Stimulated activated CD4-positive, alpha-beta T cell treated with anti-CD3 and anti-CD28 coated beads, Interleukin-2, amount 100 ng/mL, for 4 hours (primary cell): ENCODE data around the gene CPAMD8.
"Not testable (repeated sequence)": the region's sequence is repeated elsewhere in the genome, so short reads cannot be mapped to it uniquely, and the experiment has no call there.

Experiments used
- DNase-seq: peaks from one replicate; pipeline ENCODE4 v3.0.0-alpha.2; 2020; ENCODE audit warnings: low read depth

CPAMD8 gene

GRCh38 chr19:17001603-17002183 is 24.9 kb downstream of the CPAMD8 start:
- DNase-seq, result peak; percentile 37

GRCh38 chr19:16998635-16999194 is 27.9 kb downstream of the CPAMD8 start:
- DNase-seq, result no peak

- DNase-seq, result not testable (repeated sequence)
Observed at GRCh38 chr19:16996838-16997490, 29.6 kb downstream of the CPAMD8 start.

GRCh38 chr19:16988661-16989060 is 37.9 kb downstream of the CPAMD8 start:
- no peak for DNase-seq

GRCh38 chr19:16985403-16985802 is 41.2 kb downstream of the CPAMD8 start:
- no peak for DNase-seq

- DNase-seq, result not testable (repeated sequence)
Observed at GRCh38 chr19:16982586-16982985, 44.0 kb downstream of the CPAMD8 start.

GRCh38 chr19:16978839-16979802 is 47.5 kb downstream of the CPAMD8 start:
- DNase-seq, result no peak

- DNase-seq, result no peak
Observed at GRCh38 chr19:16978156-16978555, 48.5 kb downstream of the CPAMD8 start.

- no peak for DNase-seq
Observed at GRCh38 chr19:16977306-16977705, 49.3 kb downstream of the CPAMD8 start.

GRCh38 chr19:16976446-16976845 is 50.2 kb downstream of the CPAMD8 start:
- DNase-seq, result no peak

GRCh38 chr19:16970821-16971220 is 55.8 kb downstream of the CPAMD8 start:
- DNase-seq, result no peak

- no peak for DNase-seq
Observed at GRCh38 chr19:16969135-16969534, 57.5 kb downstream of the CPAMD8 start.

- not testable (repeated sequence) for DNase-seq
Observed at GRCh38 chr19:16960996-16961822, 65.4 kb downstream of the CPAMD8 start.

- not testable (repeated sequence) for DNase-seq
Observed at GRCh38 chr19:16958277-16958676, 68.3 kb downstream of the CPAMD8 start.

- DNase-seq, result no peak
Observed at GRCh38 chr19:16957855-16958254, 68.8 kb downstream of the CPAMD8 start.

GRCh38 chr19:16957151-16957701 is 69.4 kb downstream of the CPAMD8 start:
- no peak for DNase-seq

- DNase-seq, result no peak
Observed at GRCh38 chr19:16955161-16955560, 71.4 kb downstream of the CPAMD8 start.

GRCh38 chr19:16952046-16952445 is 74.6 kb downstream of the CPAMD8 start:
- no peak for DNase-seq

- no peak for DNase-seq
Observed at GRCh38 chr19:16951529-16951928, 75.1 kb downstream of the CPAMD8 start.

GRCh38 chr19:16949496-16950023 is 77.0 kb downstream of the CPAMD8 start:
- no peak for DNase-seq
